Tibial artery (tissue), 4 donors: ENCODE data around the gene DOK6.

Source experiments
- DNase-seq, 2 donors: peaks; one replicate each; pipeline ENCODE4 v3.0.0-alpha.2; 2019
- H3K27ac ChIP-seq, 2 donors: fragments of 200-600 bp; sonication (generic) in 1 of 2; 1 replicate in 1 of 2; 2 replicates in 1 of 2; pipeline ENCODE4 v1.5.1; 2018 to 2019; ENCODE audit warnings: mild to moderate bottlenecking in 1 of 2
- H3K27me3 ChIP-seq, 2 donors: fragments of 200-600 bp; sonication (generic) in 1 of 2; one replicate each; pipeline versions ENCODE4 v1.5.1 to v1.6.0; 2016 to 2019
- H3K36me3 ChIP-seq, 3 donors: fragments of 200-600 bp; sonication (generic) in 2 of 3; one replicate each; pipeline ENCODE4 v1.5.1; 2016 to 2019; ENCODE audit warnings: mild to moderate bottlenecking in 2 of 3
- H3K4me1 ChIP-seq, 4 donors: fragments of 200-600 bp; sonication (generic) in 2 of 4; 1 replicate in 3 of 4; 2 replicates in 1 of 4; pipeline ENCODE4 v1.5.1; 2016 to 2019
- H3K4me3 ChIP-seq, 2 donors: fragments of 200-600 bp; sonication (generic) in 1 of 2; 1 replicate in 1 of 2; 2 replicates in 1 of 2; pipeline ENCODE4 v1.5.1; 2018 to 2019; ENCODE audit warnings: mild to moderate bottlenecking in 2 of 2
- H3K9me3 ChIP-seq, 3 donors: fragments of 200-600 bp; sonication (generic) in 1 of 3; one replicate each; pipeline ENCODE4 v1.5.1; 2016 to 2019
- CTCF ChIP-seq, 2 experiments: fragments of 200-600 bp in 1 of 2; fragments of 450-650 bp in 1 of 2; IDR thresholded peaks; one replicate each; pipeline ENCODE4 v1.5.1; 2017 to 2019; ENCODE audit warnings: antibody characterized with exemption in 2 of 2, mild to moderate bottlenecking in 1 of 2, moderate library complexity in 1 of 2
- intact Hi-C: fragments of 100-400 bp; cut with DNase I; formaldehyde crosslinking; loops from one replicate; pipeline ENCODE4 v1.15.0; 2023; ENCODE audit warnings: low total_unique reads

The DOK6 gene

GRCh38 chr18:69490813-69491212, 90.1 kb downstream of the DOK6 start:
- peaks cover 0 to 6% (median 0%) of the 10 kb centered on the region in 3 donors for H3K9me3 ChIP-seq
- no peak for DNase-seq
- H3K27ac ChIP-seq, result no peak overlapping the region
- no peak overlapping the region for H3K4me3 ChIP-seq
- H3K4me1 ChIP-seq, result peaks cover 0 to 12% (median 4%) of the 10 kb centered on the region in 4 donors
- intact Hi-C loops, result no loop called here
- no peak for TF ChIP-seq CTCF (IDR thresholded peaks at IDR 0.05)
- no peaks in the 10 kb centered on the region for H3K27me3 ChIP-seq
- H3K36me3 ChIP-seq, result no peaks in the 10 kb centered on the region

DNA sequence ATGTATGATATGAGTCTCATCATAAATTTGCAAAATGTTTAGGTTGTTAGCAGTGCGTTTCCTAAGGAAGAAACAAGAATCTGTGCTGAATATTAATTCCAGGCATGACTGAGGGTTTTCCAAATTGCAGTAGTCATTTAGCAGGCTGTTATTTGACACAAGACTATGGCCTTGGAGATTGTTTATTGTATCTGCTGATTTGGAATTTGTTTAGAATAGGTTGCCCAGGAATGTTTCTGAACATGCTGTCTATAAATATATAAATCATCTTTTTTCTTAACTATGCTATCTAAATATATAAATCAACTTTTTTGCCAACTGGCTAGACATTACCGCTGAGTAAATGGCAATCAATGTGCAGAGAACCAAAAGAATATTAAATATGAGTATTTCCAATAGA, 90.9 kb downstream of the DOK6 start:
- intact Hi-C loops, result no loop called here

DNA sequence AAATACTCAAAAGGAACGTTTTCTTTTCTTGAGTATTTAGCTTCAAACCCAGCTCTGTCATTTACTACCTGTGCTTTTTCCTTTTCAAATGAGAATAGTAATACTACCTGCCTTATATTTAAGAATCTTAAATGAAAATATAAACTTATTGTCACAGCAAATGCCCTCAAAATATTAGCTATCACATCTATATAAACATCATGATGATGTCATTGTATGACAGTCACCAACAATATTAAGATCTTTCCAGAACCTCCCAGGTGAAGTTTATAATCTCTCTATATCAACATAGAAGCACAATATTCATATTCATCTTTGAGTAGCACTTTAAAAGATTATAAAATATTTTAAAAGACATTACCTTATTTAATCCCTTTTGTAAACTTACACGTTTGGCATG, 92.2 kb downstream of the DOK6 start:
- intact Hi-C loops, result no loop called here

More for the DNA sequence above, 90.9 kb downstream of the DOK6 start:
- no peak for TF ChIP-seq CTCF (IDR thresholded peaks at IDR 0.05)
- no peak for DNase-seq
- Histone ChIP-seq H3K27ac (no peak overlapping the region), H3K4me3 (no peak overlapping the region), H3K9me3 (peaks cover 0 to 6% (median 0%) of the 10 kb centered on the region in 3 donors), H3K27me3 (no peaks in the 10 kb centered on the region), H3K36me3 (no peaks in the 10 kb centered on the region), H3K4me1 (peaks cover 0 to 12% (median 4%) of the 10 kb centered on the region in 4 donors)

DNA sequence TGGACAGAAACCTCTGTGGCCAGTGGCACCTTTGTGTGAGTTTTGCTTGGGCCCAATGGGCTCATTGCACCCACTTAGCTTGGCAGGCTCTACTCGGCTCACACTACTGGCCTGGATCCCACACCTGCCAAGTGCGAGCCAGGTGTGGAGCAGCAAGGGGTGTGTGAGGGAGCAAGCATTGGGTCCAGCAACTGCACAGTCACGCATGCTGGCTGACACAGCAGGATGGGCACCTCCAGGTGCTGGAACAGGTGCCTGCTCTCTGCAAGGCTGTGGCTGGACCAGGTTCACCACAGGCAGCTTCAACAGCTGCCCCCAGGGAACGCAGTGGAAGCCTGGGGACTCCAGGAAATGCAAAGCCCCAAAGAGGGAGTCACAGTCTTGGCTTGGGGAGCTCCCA, 94.2 kb downstream of the DOK6 start:
- peaks cover 0 to 12% (median 4%) of the 10 kb centered on the region in 4 donors for H3K4me1 ChIP-seq
- no peak for DNase-seq
- H3K4me3 ChIP-seq, result no peak overlapping the region
- H3K9me3 ChIP-seq, result no peaks in the 10 kb centered on the region
- no peaks in the 10 kb centered on the region for H3K36me3 ChIP-seq
- no peak for TF ChIP-seq CTCF (IDR thresholded peaks at IDR 0.05)
- H3K27me3 ChIP-seq, result no peaks in the 10 kb centered on the region
- H3K27ac ChIP-seq, result no peak overlapping the region
- intact Hi-C loops, result no loop called here

More for the DNA sequence above, 92.2 kb downstream of the DOK6 start:
- TF ChIP-seq CTCF (IDR thresholded peaks at IDR 0.05), result no peak
- no peak for DNase-seq
- H3K36me3 ChIP-seq, result no peaks in the 10 kb centered on the region
- H3K9me3 ChIP-seq, result peaks cover 0 to 5% (median 0%) of the 10 kb centered on the region in 3 donors
- no peak overlapping the region for H3K4me3 ChIP-seq
- no peak overlapping the region for H3K27ac ChIP-seq
- H3K4me1 ChIP-seq, result peaks cover 0 to 12% (median 4%) of the 10 kb centered on the region in 4 donors
- H3K27me3 ChIP-seq, result no peaks in the 10 kb centered on the region

- Histone ChIP-seq H3K27ac (no peak overlapping the region), H3K27me3 (no peaks in the 10 kb centered on the region), H3K4me3 (no peak overlapping the region), H3K4me1 (peaks cover 0 to 7% (median 2%) of the 10 kb centered on the region in 4 donors), H3K36me3 (no peaks in the 10 kb centered on the region), H3K9me3 (no peaks in the 10 kb centered on the region)
- no peak for DNase-seq
- TF ChIP-seq CTCF (IDR thresholded peaks at IDR 0.05), result no peak
- intact Hi-C loops, result no loop called here
These were observed 94.7 kb downstream of the DOK6 start for GRCh38 chr18:69495338-69495737.
